Brain microvascular endothelial cell (primary cell): ENCODE results near the gene C1orf56.
A peak's percentile ranks its signal among the peaks of the same experiment; 100 is the strongest.

ENCODE experiments used
- DNase-seq: peaks from one replicate; pipeline ENCODE4 v3.0.0-alpha.2; 2020
- H3K27ac ChIP-seq: fragments of 250-450 bp; sonication (Bioruptor Pico); 2 replicates; pipeline ENCODE4 v1.5.1; 2020; ENCODE audit warnings: mild to moderate bottlenecking, moderate library complexity
- H3K27me3 ChIP-seq: fragments of 250-450 bp; sonication (Bioruptor Pico); replicated peaks from 2 replicates; pipeline ENCODE4 v1.5.1; 2020; ENCODE audit warnings: mild to moderate bottlenecking
- H3K36me3 ChIP-seq: fragments of 250-450 bp; sonication (Bioruptor Pico); replicated peaks from 2 replicates; pipeline ENCODE4 v1.5.1; 2020; ENCODE audit warnings: mild to moderate bottlenecking
- H3K4me3 ChIP-seq: 2 replicates; pipeline ENCODE4 v1.5.1; 2011; ENCODE audit warnings: low read depth, mild to moderate bottlenecking, control low read depth, low read length, moderate library complexity
- CTCF ChIP-seq: IDR thresholded peaks from 2 replicates; pipeline ENCODE4 v1.5.1; 2011; ENCODE audit warnings: low read depth, mild to moderate bottlenecking, moderate library complexity, low read length, control low read depth, inconsistent platforms; ENCODE audit errors: missing control alignments
- in situ Hi-C: cut with HindIII; loops from 2 replicates; pipeline ENCODE4 v1.10.0; 2017; ENCODE audit warnings: low sequenced_read_pairs, low pct_ligation_motif_present

C1orf56 gene

GRCh38 chr1:151011154-151011850 lies 36.2 kb upstream of the C1orf56 start:
- no peaks in the 10 kb centered on the region for H3K27me3 ChIP-seq
- in situ Hi-C loops: no loop called here
- no peak for TF ChIP-seq CTCF
- no peak overlapping the region for H3K4me3 ChIP-seq
- DNase-seq: no peak
- H3K36me3 ChIP-seq: no peaks in the 10 kb centered on the region
- no peak overlapping the region for H3K27ac ChIP-seq

- peak; percentile 39 for DNase-seq
- in situ Hi-C loops: no loop called here
- Histone ChIP-seq H3K27ac (peak overlapping the region; percentile 52), H3K36me3 (no peaks in the 10 kb centered on the region), H3K27me3 (no peaks in the 10 kb centered on the region), H3K4me3 (no peak overlapping the region)
- no peak for TF ChIP-seq CTCF
These were observed 34.7 kb upstream of the C1orf56 start for GRCh38 chr1:151012684-151013471.

GRCh38 chr1:151013518-151013917 lies 34.0 kb upstream of the C1orf56 start:
- peak; percentile 65 for DNase-seq

GRCh38 chr1:151024540-151025146 lies 22.9 kb upstream of the C1orf56 start:
- no peaks in the 10 kb centered on the region for H3K27me3 ChIP-seq
- DNase-seq: peak; percentile 69
- in situ Hi-C loops: no loop called here
- H3K36me3 ChIP-seq: peaks cover 18% of the 10 kb centered on the region
- TF ChIP-seq CTCF: peak; percentile 89
- H3K27ac ChIP-seq: no peak overlapping the region
- no peak overlapping the region for H3K4me3 ChIP-seq

More at GRCh38 chr1:151013518-151013917, 34.0 kb upstream of the C1orf56 start:
- H3K27ac ChIP-seq: peak overlapping the region; percentile 52
- no peak overlapping the region for H3K4me3 ChIP-seq
- H3K27me3 ChIP-seq: no peaks in the 10 kb centered on the region
- TF ChIP-seq CTCF: peak; percentile 12
- in situ Hi-C loops: no loop called here
- no peaks in the 10 kb centered on the region for H3K36me3 ChIP-seq

- no peak for TF ChIP-seq CTCF
- no peak overlapping the region for H3K4me3 ChIP-seq
- no peak for DNase-seq
- H3K27ac ChIP-seq: no peak overlapping the region
- in situ Hi-C loops: no loop called here
- peaks cover 27% of the 10 kb centered on the region for H3K36me3 ChIP-seq
- no peaks in the 10 kb centered on the region for H3K27me3 ChIP-seq
These were observed 21.1 kb upstream of the C1orf56 start for GRCh38 chr1:151026460-151026859.
